Stomach (tissue), 9 donors: ENCODE measurements around the gene FCAMR. TPM values are rescaled to one million over a fixed set of nuclear protein-coding genes. Genes with fewer than 3 reads are reported as not detected.

Experiments used
- DNase-seq, 2 donors: peaks; one replicate each; pipeline versions ENCODE4 v3.0.0 to v3.0.0-alpha.2; 2013 to 2019
- H3K27ac ChIP-seq, 5 donors: fragments of 200-600 bp in 4 of 5; sonication (generic) in 4 of 5; one replicate each; pipeline ENCODE4 v1.5.1; 2013 to 2019; ENCODE audit warnings: mild to moderate bottlenecking in 1 of 5, moderate library complexity in 1 of 5
- H3K27me3 ChIP-seq, 3 donors: fragments of 200-600 bp; sonication (generic); one replicate each; pipeline ENCODE4 v1.5.1; 2017 to 2019; ENCODE audit warnings: mixed run types in 1 of 3
- H3K36me3 ChIP-seq, 4 donors: fragments of 200-600 bp; sonication (generic); 1 replicate in 3 of 4; 2 replicates in 1 of 4; pipeline ENCODE4 v1.5.1; 2016 to 2019
- H3K4me1 ChIP-seq, 4 donors: fragments of 200-600 bp; sonication (generic); one replicate each; pipeline ENCODE4 v1.5.1; 2016 to 2019
- H3K4me3 ChIP-seq, 4 donors: fragments of 200-600 bp; sonication (generic) in 3 of 4; one replicate each; pipeline ENCODE4 v1.5.1; 2016 to 2019; ENCODE audit warnings: mild to moderate bottlenecking in 1 of 4
- H3K9me3 ChIP-seq, 4 donors: fragments of 200-600 bp; sonication (generic); one replicate each; pipeline ENCODE4 v1.5.1; 2016 to 2019
- EP300 ChIP-seq: sonication (generic); formaldehyde crosslinking; IDR thresholded peaks from one replicate; pipeline ENCODE4 v1.6.1; 2017; ENCODE audit warnings: antibody characterized with exemption
- POLR2A ChIP-seq, 4 donors: fragments of 450-650 bp; IDR thresholded peaks; one replicate each; pipeline ENCODE4 v1.6.1; 2016; ENCODE audit warnings: antibody characterized with exemption in 4 of 4, control low read depth in 2 of 4, mild to moderate bottlenecking in 1 of 4, moderate library complexity in 1 of 4
- POLR2AphosphoS5 ChIP-seq, 3 donors: sonication (generic); formaldehyde crosslinking; IDR thresholded peaks; one replicate each; pipeline ENCODE4 v1.6.1; 2016; ENCODE audit warnings: antibody characterized with exemption in 3 of 3
- WGBS, 5 donors: extraction: QIAGEN DNeasy Blood & Tissue Kit in 3 of 5; methylation state at CpG; one replicate each; pipeline versions ENCODE4 v1.1.5 to v1.1.7; 2013 to 2018; 5-methylcytosine and 5-hydroxymethylcytosine counted together
- intact Hi-C: fragments of 100-400 bp; cut with DNase I; formaldehyde crosslinking; loops from one replicate; pipeline ENCODE4 v1.15.1; 2023; ENCODE audit warnings: low total_unique reads
- polyA plus RNA-seq, 3 donors: library from polyadenylated mRNA; stranded (reverse); fragments of 200-250 nt; gene quantifications; one replicate each; pipeline ENCODE4 v1.2.3, GENCODE V29; 2013
- total RNA-seq, 5 donors: library from RNA; depleted of rRNA; stranded (reverse); fragments of >200 nt; gene quantifications; one replicate each; pipeline versions ENCODE4 v1.1.0 to v1.2.3, GENCODE V29; 2014 to 2016
- TF ChIP-seq, protein P1 (sequence below), 7 experiments: fragments of 450-650 bp in 4 of 7; fragments of 200-600 bp in 3 of 7; sonication (generic) in 3 of 7; IDR thresholded peaks; one replicate each; pipeline ENCODE4 v1.5.1; 2016 to 2019; ENCODE audit warnings: antibody characterized with exemption in 7 of 7, control low read depth in 2 of 7, mild to moderate bottlenecking in 1 of 7
- donor health status: healthy with polysubstance abuse.
- donor health status: Bipolar disorder and iron deficiency.
- donor health status: healthy.

Gene FCAMR
- total and polyA plus RNA-seq, 8 donors: 0.30 to 0.58 (median 0.37) TPM; not detected in 5

DNA sequence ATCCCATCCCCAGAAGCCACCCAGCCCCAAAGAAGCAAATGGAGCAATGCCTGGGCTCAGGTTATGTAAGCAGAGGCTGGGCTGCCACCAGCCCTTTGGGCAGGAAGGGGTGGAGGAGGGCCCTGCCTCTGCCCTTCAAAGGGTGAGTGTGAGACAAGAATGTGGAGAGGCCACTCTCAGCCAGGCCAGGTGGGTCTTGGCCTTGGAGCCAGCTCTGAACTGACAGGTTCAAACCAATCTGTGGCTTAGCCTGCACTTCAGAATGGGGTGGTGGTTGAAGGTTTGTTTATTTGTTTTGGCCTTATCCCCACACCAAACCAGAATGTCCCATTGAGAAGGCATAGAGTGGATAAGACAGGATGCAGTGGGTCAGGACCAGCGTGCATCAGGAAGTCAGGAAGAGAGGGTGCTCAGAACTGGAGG is 32.5 kb upstream of the FCAMR start:
- H3K36me3 ChIP-seq: no peaks in the 10 kb centered on the region
- TF ChIP-seq POLR2AphosphoS5 (IDR thresholded peaks at IDR 0.05): peak in 2 of 3 donors; percentile 36 to 41
- no peak for TF ChIP-seq POLR2A (IDR thresholded peaks at IDR 0.05)
- no peak for TF ChIP-seq EP300
- intact Hi-C loops: no loop called here
- H3K9me3 ChIP-seq: no peaks in the 10 kb centered on the region
- no peak overlapping the region for H3K4me3 ChIP-seq
- peak overlapping the region; percentile 74 to 94 (median 83) for H3K27ac ChIP-seq
- peaks cover 37 to 54% (median 45%) of the 10 kb centered on the region in 4 donors for H3K4me1 ChIP-seq
- H3K27me3 ChIP-seq: no peaks in the 10 kb centered on the region
- peak; percentile 48 to 80 for DNase-seq
- WGBS, 5 donors: 17 to 71% (median 50%) methylated on average over 1 of the region's 1 CpG

DNA sequence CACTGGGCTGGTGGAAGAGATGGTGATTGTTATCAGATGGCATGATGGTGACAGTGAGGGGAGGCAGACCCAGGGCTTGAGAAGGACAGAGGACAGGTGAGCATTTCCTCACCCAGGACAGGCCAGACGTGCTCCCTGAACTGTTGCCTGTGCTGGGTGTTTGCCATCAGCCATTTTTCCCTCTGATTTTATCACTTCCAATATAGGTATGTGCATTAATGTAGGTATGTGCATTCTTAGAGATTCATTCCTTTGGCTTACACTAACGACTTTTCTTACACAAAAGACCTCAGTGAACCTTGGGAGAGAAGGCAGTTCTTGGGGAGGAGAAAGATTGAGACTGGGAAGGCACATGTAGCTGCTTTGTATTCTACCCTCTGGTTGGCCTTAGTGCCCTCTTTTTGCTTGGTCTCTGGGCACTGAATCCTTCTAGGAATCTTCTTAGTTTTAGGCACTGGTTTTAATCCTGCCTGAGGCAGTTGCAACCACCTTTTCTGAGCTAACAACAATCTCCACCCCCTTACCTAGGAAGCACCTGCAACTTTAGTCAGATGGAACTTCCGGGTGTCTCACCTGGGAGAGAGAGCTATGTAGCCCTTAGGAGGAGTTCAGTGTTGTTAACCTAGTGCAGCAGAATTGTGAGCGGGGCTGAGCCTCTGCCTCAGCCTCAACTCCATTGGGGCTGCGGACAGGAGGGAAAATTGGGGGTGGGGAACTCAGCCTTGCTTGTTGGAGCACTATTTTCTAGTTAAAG is 31.4 kb upstream of the FCAMR start:
- H3K4me1 ChIP-seq: peaks cover 36 to 47% (median 40%) of the 10 kb centered on the region in 4 donors
- intact Hi-C loops: no loop called here
- H3K27ac ChIP-seq: peak overlapping the region; percentile 11 to 94 (median 83)
- no peaks in the 10 kb centered on the region for H3K27me3 ChIP-seq
- H3K4me3 ChIP-seq: no peak overlapping the region
- no peaks in the 10 kb centered on the region for H3K9me3 ChIP-seq
- 69 to 76% (median 74%) methylated on average over 5 of the region's 5 CpGs for WGBS, 5 donors
- H3K36me3 ChIP-seq: no peaks in the 10 kb centered on the region
- TF ChIP-seq POLR2A (IDR thresholded peaks at IDR 0.05) (no peak), POLR2AphosphoS5 (IDR thresholded peaks at IDR 0.05) (no peak), EP300 (no peak)
- TF ChIP-seq, protein P1, sequence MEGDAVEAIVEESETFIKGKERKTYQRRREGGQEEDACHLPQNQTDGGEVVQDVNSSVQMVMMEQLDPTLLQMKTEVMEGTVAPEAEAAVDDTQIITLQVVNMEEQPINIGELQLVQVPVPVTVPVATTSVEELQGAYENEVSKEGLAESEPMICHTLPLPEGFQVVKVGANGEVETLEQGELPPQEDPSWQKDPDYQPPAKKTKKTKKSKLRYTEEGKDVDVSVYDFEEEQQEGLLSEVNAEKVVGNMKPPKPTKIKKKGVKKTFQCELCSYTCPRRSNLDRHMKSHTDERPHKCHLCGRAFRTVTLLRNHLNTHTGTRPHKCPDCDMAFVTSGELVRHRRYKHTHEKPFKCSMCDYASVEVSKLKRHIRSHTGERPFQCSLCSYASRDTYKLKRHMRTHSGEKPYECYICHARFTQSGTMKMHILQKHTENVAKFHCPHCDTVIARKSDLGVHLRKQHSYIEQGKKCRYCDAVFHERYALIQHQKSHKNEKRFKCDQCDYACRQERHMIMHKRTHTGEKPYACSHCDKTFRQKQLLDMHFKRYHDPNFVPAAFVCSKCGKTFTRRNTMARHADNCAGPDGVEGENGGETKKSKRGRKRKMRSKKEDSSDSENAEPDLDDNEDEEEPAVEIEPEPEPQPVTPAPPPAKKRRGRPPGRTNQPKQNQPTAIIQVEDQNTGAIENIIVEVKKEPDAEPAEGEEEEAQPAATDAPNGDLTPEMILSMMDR (IDR thresholded peaks at IDR 0.05): no peak
- peak in 1 of 2 donors; percentile 41 for DNase-seq

DNA sequence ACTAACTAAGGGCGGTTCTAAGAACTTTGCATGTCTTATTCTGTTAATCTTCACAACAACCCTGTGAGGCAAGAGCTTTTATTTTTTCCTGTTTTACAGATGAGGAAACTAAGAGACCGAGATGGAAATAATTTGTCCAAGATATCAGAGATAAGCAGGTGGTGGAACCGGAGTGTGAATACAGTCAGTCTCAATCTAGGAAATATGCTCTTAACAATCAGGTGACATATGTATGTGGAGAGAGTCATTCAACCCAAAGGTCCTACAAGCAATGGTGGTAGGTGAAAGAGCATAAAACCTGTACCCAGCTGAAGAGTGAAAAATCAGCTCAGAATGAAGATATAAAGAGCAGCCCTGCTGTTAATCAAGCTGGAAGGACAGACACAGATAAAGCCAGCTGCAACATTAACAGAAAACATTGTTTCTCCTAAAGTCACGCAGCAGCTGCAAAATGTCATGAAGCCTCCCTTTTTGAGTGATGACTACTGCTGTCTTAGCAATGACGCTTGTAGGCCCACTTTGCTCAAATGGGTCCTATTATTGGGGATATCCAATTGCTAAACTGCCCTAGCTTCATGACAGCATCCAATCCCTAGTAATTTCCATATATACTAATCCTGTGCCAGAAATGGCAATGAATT is 30.5 kb upstream of the FCAMR start:
- TF ChIP-seq, protein P1 (IDR thresholded peaks at IDR 0.05): no peak
- TF ChIP-seq POLR2A (IDR thresholded peaks at IDR 0.05) (no peak), POLR2AphosphoS5 (IDR thresholded peaks at IDR 0.05) (peak in 2 of 3 donors; percentile 35 to 37), EP300 (no peak)
- H3K4me3 ChIP-seq: no peak overlapping the region
- H3K27me3 ChIP-seq: no peaks in the 10 kb centered on the region
- H3K27ac ChIP-seq: peak overlapping the region in 3 of 5 donors; percentile 19 to 94 (median 32)
- peaks cover 28 to 43% (median 36%) of the 10 kb centered on the region in 4 donors for H3K4me1 ChIP-seq
- WGBS, 5 donors: 59 to 69% (median 59%) methylated on average over 5 of the region's 5 CpGs
- intact Hi-C loops: no loop called here
- H3K9me3 ChIP-seq: no peaks in the 10 kb centered on the region
- H3K36me3 ChIP-seq: no peaks in the 10 kb centered on the region
- peak in 1 of 2 donors; percentile 55 for DNase-seq

DNA sequence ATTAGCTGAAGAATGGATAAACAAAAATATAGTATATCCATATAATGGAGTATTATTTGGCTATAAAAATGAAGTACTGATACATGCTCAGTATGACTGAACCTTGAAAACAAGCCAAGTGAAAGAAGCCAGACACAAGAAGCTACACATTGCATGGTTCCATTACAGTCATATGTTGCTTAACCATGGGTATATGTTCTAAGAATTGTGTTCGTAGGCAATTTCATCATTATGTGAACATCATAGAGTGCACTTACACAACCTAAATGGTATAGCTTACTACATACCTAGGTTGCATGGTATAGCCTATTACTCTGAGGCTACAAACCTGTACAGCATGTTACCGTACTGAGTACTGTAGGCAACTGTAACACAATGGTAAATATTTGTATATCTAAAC is 28.6 kb upstream of the FCAMR start:
- TF ChIP-seq POLR2A (IDR thresholded peaks at IDR 0.05): no peak
- TF ChIP-seq, protein P1 (IDR thresholded peaks at IDR 0.05): no peak
- Histone ChIP-seq H3K4me3 (no peak overlapping the region), H3K27ac (no peak overlapping the region), H3K4me1 (peaks cover 19 to 23% (median 20%) of the 10 kb centered on the region in 4 donors), H3K36me3 (no peaks in the 10 kb centered on the region), H3K27me3 (no peaks in the 10 kb centered on the region), H3K9me3 (no peaks in the 10 kb centered on the region)
- DNase-seq: no peak
- intact Hi-C loops: no loop called here
- WGBS, 5 donors: 64 to 86% (median 82%) methylated on average over 2 of the region's 2 CpGs
